NCI-H345 treated with DMSO at 0.1 percent for 48 hours (cell line): ENCODE measurements around the gene ARL8A.
A peak's percentile ranks its signal among the peaks of the same experiment; 100 is the strongest.

Experiments
- DNase-seq: peaks from one replicate; lab custom pipeline; 2025; ENCODE audit not compliant: unreplicated experiment; lab: John Stamatoyannopoulos, UW

ARL8A gene

DNA sequence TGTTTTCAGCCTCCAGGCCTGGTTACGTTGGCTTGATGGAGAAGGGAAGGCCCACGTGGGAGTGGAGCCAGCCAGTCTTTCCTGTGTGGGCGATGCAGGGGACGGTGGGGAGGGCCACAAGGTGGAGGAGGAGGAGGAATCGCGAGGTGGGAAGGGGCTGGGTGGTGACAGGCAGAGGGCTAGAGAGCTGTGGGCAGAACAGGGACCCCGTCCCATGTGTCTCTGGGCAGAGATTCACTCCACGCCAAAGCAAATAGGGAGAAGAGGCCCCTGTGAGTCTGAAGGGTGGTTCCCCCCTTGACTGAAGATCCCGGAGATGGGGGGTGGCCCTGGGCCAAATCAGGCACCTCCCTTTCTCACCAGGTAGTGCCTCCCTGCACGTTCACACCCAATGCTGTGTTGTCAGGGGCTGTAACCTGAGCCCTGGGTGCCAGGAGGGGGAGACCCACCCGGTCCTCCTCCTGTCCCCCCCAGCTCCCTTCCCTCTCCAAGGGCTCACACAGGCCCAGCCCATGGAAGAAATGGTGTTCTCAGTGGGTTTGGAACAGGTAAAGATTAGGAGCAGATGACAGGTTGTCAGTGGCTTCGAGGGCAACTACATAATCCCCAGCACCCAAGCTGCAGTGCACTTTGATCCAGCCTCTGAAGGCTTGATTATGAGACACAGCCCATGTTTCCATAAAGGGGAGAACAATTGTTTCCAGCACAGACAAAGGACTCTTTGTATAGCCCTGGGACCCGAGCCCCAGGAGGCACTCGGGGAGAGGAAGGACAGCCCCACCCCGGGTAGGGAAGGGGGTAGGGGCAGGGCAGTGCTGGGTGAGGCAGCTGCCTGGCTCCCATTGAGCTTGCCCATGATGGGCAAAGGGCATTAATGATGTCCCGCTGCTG, 59.5 kb downstream of the ARL8A start:
- peak; percentile 90 for DNase-seq
